OCI-LY7 (cell line): ENCODE data around the gene WIPF3. TPM values are rescaled to one million over a fixed set of nuclear protein-coding genes. Genes with fewer than 3 reads are reported as not detected.
A peak's percentile ranks its signal among the peaks of the same experiment; 100 is the strongest.

Experiments used
- Bru-seq: library from RNA; stranded (reverse); fragments of 400-500 nt; gene quantifications from one replicate; lab custom pipeline; 2021; lab: Mats Ljungman, UMichigan
- BruChase-seq, 2 experiments: library from RNA; stranded (reverse); fragments of 400-500 nt; gene quantifications; one replicate each; lab custom pipeline; 2021; lab: Mats Ljungman, UMichigan
- BruUV-seq: library from RNA; stranded (reverse); fragments of 400-500 nt; replicated peaks from 2 replicates; lab custom pipeline; 2021; lab: Mats Ljungman, UMichigan
- CTCF ChIA-PET: fragments of 300-600 bp; sonication (Branson Sonifier 250); formaldehyde crosslinking; loops from one replicate; lab custom pipeline; 2022; ENCODE audit warnings: antibody characterized with exemption; ENCODE audit not compliant: unreplicated experiment; lab: Charles Lee
- POLR2A ChIA-PET: fragments of 300-600 bp; sonication (Branson Sonifier 250); formaldehyde crosslinking; loops from one replicate; lab custom pipeline; 2022; ENCODE audit warnings: antibody characterized with exemption; lab: Charles Lee
- DNase-seq: peaks from one replicate; pipeline ENCODE4 v3.0.0-alpha.2; 2015; ENCODE audit warnings: low spot score
- H2AFZ ChIP-seq: fragments of 200-600 bp; sonication (generic), shearing (Covaris generic); 2 replicates; pipeline ENCODE4 v1.6.1; 2014; ENCODE audit warnings: mild to moderate bottlenecking, antibody characterized with exemption, low read length, moderate library complexity
- H3K27ac ChIP-seq: fragments of 200-600 bp; sonication (generic); 2 replicates; pipeline ENCODE4 v1.5.1; 2014; ENCODE audit warnings: mixed run types, low read depth, mild to moderate bottlenecking, moderate library complexity, low read length, inconsistent platforms; ENCODE audit not compliant: poor library complexity, severe bottlenecking
- H3K36me3 ChIP-seq: fragments of 200-600 bp; sonication (generic); 2 replicates; pipeline ENCODE4 v1.6.1; 2014; ENCODE audit warnings: mild to moderate bottlenecking, antibody characterized with exemption, low read length, moderate library complexity, mixed read lengths; ENCODE audit not compliant: insufficient read depth
- H3K4me1 ChIP-seq: fragments of 200-600 bp; sonication (generic); 2 replicates; pipeline ENCODE4 v1.5.1; 2014; ENCODE audit warnings: mild to moderate bottlenecking, low read length; ENCODE audit not compliant: insufficient read depth, poor library complexity, severe bottlenecking
- H3K4me2 ChIP-seq: fragments of 200-600 bp; sonication (generic); 2 replicates; pipeline ENCODE4 v1.6.1; 2014; ENCODE audit warnings: mild to moderate bottlenecking, low read length
- H3K4me3 ChIP-seq: fragments of 200-600 bp; sonication (generic); 2 replicates; pipeline ENCODE4 v1.5.1; 2014; ENCODE audit warnings: mild to moderate bottlenecking, low read depth, low read length; ENCODE audit not compliant: poor library complexity, severe bottlenecking
- H3K79me2 ChIP-seq: fragments of 200-600 bp; sonication (generic); 2 replicates; pipeline ENCODE4 v1.6.1; 2016; ENCODE audit warnings: low read depth, mild to moderate bottlenecking, low read length, moderate library complexity, mixed read lengths; ENCODE audit not compliant: insufficient read depth
- H3K9me2 ChIP-seq: fragments of 200-600 bp; sonication (generic); 2 replicates; pipeline ENCODE4 v1.6.1; 2016; ENCODE audit warnings: mild to moderate bottlenecking, low read length, mixed read lengths; ENCODE audit not compliant: insufficient read depth
- H3K9me3 ChIP-seq: fragments of 200-600 bp; sonication (generic); 2 replicates; pipeline ENCODE4 v1.6.1; 2014; ENCODE audit warnings: mild to moderate bottlenecking, mixed run types, low read length, mixed read lengths
- H4K20me1 ChIP-seq: fragments of 200-600 bp; sonication (generic); 2 replicates; pipeline ENCODE4 v1.6.1; 2014; ENCODE audit warnings: mild to moderate bottlenecking, antibody characterized with exemption, low read length, moderate library complexity, mixed read lengths; ENCODE audit not compliant: insufficient read depth
- EZH2phosphoT487 ChIP-seq: fragments of 200-600 bp; sonication (generic); IDR thresholded peaks from 2 replicates; pipeline ENCODE4 v1.6.1; 2018; ENCODE audit warnings: low read depth, borderline replicate concordance, mild to moderate bottlenecking, mixed run types, antibody characterized with exemption, low read length, moderate library complexity, mixed read lengths
- intact Hi-C: fragments of 100-400 bp; cut with micrococcal nuclease; formaldehyde crosslinking; loops from one replicate; pipeline ENCODE4 v1.10.0; 2022; ENCODE audit not compliant: unreplicated experiment
- long read RNA-seq: library from polyadenylated mRNA; stranded (forward); transcript quantifications from one replicate; pipeline ENCODE4 v2.0.0, GENCODE V29; 2022
- total RNA-seq, 2 experiments: library from RNA; depleted of rRNA in 1 of 2; stranded (reverse); fragments of >200 nt in 1 of 2; shearing (Covaris generic) in 1 of 2; gene quantifications; 2 replicates each; pipeline ENCODE4 v1.2.3, GENCODE V29; 2014 to 2022
- TF ChIP-seq, protein P1 (sequence below): fragments of 200-600 bp; sonication (generic); conservative IDR thresholded peaks from 2 replicates; pipeline ENCODE4 v1.5.1; 2014; ENCODE audit warnings: mild to moderate bottlenecking, antibody characterized with exemption, low read length, moderate library complexity, mixed read lengths

The WIPF3 gene
- total RNA-seq (2014; rRNA removed; shearing (Covaris generic)) (0.10 TPM in 1 of 2 replicates, not detected in the other), total RNA-seq (2022) (not detected in 2 replicates), Bru-seq, nascent RNA (percentile 1 among the genes with signal in this experiment), BruChase-seq, experiment 1, labeled RNA remaining after a 6-hour chase (percentile 2 among the genes with signal in this experiment), BruChase-seq, experiment 2, labeled RNA remaining after a 2-hour chase (percentile 1 among the genes with signal in this experiment)
- long read RNA-seq: 0 reads

- Histone ChIP-seq H3K27ac (no peak within 1 kb of the TSS), H3K36me3 (no peaks in the 10 kb centered on the region), H3K4me1 (no peaks in the 10 kb centered on the region), H3K4me3 (no peak within 1 kb of the TSS), H3K9me2 (no peaks in the 10 kb centered on the region), H2AFZ (no peak within 1 kb of the TSS), H4K20me1 (no peaks in the 10 kb centered on the region), H3K4me2 (no peak within 1 kb of the TSS), H3K9me3 (no peaks in the 10 kb centered on the region), H3K79me2 (no peaks in the 10 kb centered on the region)
- BruUV-seq: no TSS peak
- intact Hi-C loops: no loop called here
- CTCF ChIA-PET: no interaction called here
- TF ChIP-seq EZH2phosphoT487: no peak
- TF ChIP-seq, protein P1, sequence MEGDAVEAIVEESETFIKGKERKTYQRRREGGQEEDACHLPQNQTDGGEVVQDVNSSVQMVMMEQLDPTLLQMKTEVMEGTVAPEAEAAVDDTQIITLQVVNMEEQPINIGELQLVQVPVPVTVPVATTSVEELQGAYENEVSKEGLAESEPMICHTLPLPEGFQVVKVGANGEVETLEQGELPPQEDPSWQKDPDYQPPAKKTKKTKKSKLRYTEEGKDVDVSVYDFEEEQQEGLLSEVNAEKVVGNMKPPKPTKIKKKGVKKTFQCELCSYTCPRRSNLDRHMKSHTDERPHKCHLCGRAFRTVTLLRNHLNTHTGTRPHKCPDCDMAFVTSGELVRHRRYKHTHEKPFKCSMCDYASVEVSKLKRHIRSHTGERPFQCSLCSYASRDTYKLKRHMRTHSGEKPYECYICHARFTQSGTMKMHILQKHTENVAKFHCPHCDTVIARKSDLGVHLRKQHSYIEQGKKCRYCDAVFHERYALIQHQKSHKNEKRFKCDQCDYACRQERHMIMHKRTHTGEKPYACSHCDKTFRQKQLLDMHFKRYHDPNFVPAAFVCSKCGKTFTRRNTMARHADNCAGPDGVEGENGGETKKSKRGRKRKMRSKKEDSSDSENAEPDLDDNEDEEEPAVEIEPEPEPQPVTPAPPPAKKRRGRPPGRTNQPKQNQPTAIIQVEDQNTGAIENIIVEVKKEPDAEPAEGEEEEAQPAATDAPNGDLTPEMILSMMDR: no peak
- no peak for DNase-seq
- POLR2A ChIA-PET: no interaction called here
These were observed at the start of gene WIPF3 for GRCh38 chr7:29806208-29806994. WIPF3 (plus strand) TSS chr7:29806508; CDS start chr7:29834725, 28,217 bp downstream.

- no peak for DNase-seq
These were observed 43.0 kb upstream of the WIPF3 start for GRCh38 chr7:29763266-29763665.

More at GRCh38 chr7:29763266-29763665, 43.0 kb upstream of the WIPF3 start:
- Histone ChIP-seq H3K27ac (no peak overlapping the region), H3K9me3 (no peaks in the 10 kb centered on the region), H2AFZ (no peak overlapping the region), H3K4me3 (no peak overlapping the region), H3K79me2 (no peaks in the 10 kb centered on the region), H3K36me3 (no peaks in the 10 kb centered on the region), H4K20me1 (no peaks in the 10 kb centered on the region), H3K4me1 (no peaks in the 10 kb centered on the region), H3K4me2 (no peak overlapping the region), H3K9me2 (no peaks in the 10 kb centered on the region)
- intact Hi-C loops: no loop called here
- no TSS peak for BruUV-seq
- ChIA-PET CTCF (no interaction called here), POLR2A (no interaction called here)
- TF ChIP-seq EZH2phosphoT487: no peak
- TF ChIP-seq, protein P1: no peak
